HepG2 (cell line): Measurements from ENCODE around the gene SEC16A. TPM values are rescaled to one million over a fixed set of nuclear protein-coding genes. Genes with fewer than 3 reads are reported as not detected.

Source experiments
- ATAC-seq: fragments of 200-7000 bp; cut with Tn5 transposase; 3 replicates; pipeline ENCODE4 v1.9.1; 2020; ENCODE audit warnings: mild to moderate bottlenecking, moderate library complexity
- BruUV-seq: library from RNA; stranded (reverse); fragments of 400-500 nt; replicated peaks from 2 replicates; lab custom pipeline; 2021; lab: Mats Ljungman, UMichigan
- CTCF ChIA-PET: fragments of 300-600 bp; formaldehyde crosslinking; extraction: SDS; loops from one replicate; lab custom pipeline; 2021; ENCODE audit warnings: low total read pairs, inconsistent platforms, low intra/inter-chr PET ratio; lab: Yijun Ruan, JAX
- POLR2A ChIA-PET: fragments of 350-600 bp; sonication (Branson Sonifier 250); formaldehyde crosslinking; loops from one replicate; lab custom pipeline; 2020; ENCODE audit warnings: antibody characterized with exemption, inconsistent platforms; lab: Yijun Ruan, JAX
- DNase-seq: peaks from one replicate; pipeline ENCODE4 v3.0.0-alpha.2; 2015; ENCODE audit warnings: low spot score
- FAIRE-seq: peaks from 3 replicates; lab custom pipeline; 2011; peaks lifted over from hg19 to GRCh38; lab: Jason Lieb, UNC
- H2AFZ ChIP-seq: one replicate; pipeline ENCODE4 v1.6.1; 2011; ENCODE audit warnings: low read length, inconsistent platforms
- H3K27ac ChIP-seq: fragments of 300-600 bp; 3 replicates; pipeline ENCODE4 v1.8.0; 2011; ENCODE audit warnings: mixed run types, mild to moderate bottlenecking, mixed read lengths, low read length, inconsistent platforms; ENCODE audit not compliant: insufficient read depth; ENCODE audit errors: extremely low read length
- H3K27me3 ChIP-seq, 2 experiments: fragments of 200-600 bp in 1 of 2; 2 replicates in 1 of 2; 3 replicates in 1 of 2; pipeline versions ENCODE4 v1.6.0 to v1.8.0; 2011; ENCODE audit warnings: low read length in 2 of 2, mild to moderate bottlenecking in 2 of 2, moderate library complexity in 2 of 2, inconsistent platforms in 1 of 2; ENCODE audit not compliant: insufficient read depth in 2 of 2, control insufficient read depth in 1 of 2
- H3K36me3 ChIP-seq, 2 experiments: fragments of 200-600 bp in 1 of 2; replicated peaks in 1 of 2; 2 replicates in 1 of 2; 3 replicates in 1 of 2; pipeline versions ENCODE4 v1.5.1 to v1.8.0; 2011; ENCODE audit warnings: low read length in 2 of 2, inconsistent platforms in 1 of 2; ENCODE audit not compliant: insufficient read depth in 2 of 2, control insufficient read depth in 1 of 2
- H3K4me1 ChIP-seq: 2 replicates; pipeline ENCODE4 v1.5.1; 2012; ENCODE audit warnings: low read length, inconsistent platforms; ENCODE audit not compliant: insufficient read depth
- H3K4me2 ChIP-seq: 2 replicates; pipeline ENCODE4 v1.6.0; 2011; ENCODE audit warnings: low read depth, low read length, inconsistent platforms
- H3K4me3 ChIP-seq, 3 experiments: fragments of 200-600 bp in 1 of 3; sonication (generic), shearing (Covaris generic) in 1 of 3; replicated peaks in 1 of 3; 2 replicates each; pipeline ENCODE4 v1.5.1; 2011 to 2016; ENCODE audit warnings: low read length in 3 of 3, inconsistent platforms in 2 of 3, low read depth in 2 of 3, mild to moderate bottlenecking in 2 of 3, control low read depth in 1 of 3, mixed read lengths in 1 of 3; ENCODE audit not compliant: insufficient read depth in 1 of 3
- H3K79me2 ChIP-seq: one replicate; pipeline ENCODE4 v1.6.1; 2011; ENCODE audit warnings: low read length, inconsistent platforms; ENCODE audit not compliant: insufficient read depth
- H3K9ac ChIP-seq: 2 replicates; pipeline ENCODE4 v1.6.0; 2011; ENCODE audit warnings: mild to moderate bottlenecking, low read depth, low read length, inconsistent platforms; ENCODE audit not compliant: insufficient read depth
- H3K9me3 ChIP-seq: 2 replicates; pipeline ENCODE4 v1.5.1; 2012; ENCODE audit warnings: mild to moderate bottlenecking, low read length
- H4K20me1 ChIP-seq: 2 replicates; pipeline ENCODE4 v1.6.0; 2011; ENCODE audit warnings: inconsistent platforms, mild to moderate bottlenecking, low read length, moderate library complexity; ENCODE audit not compliant: insufficient read depth
- AKAP8 ChIP-seq: sonication (generic); formaldehyde crosslinking; IDR thresholded peaks from 2 replicates; pipeline ENCODE4 v1.5.1; 2020; ENCODE audit warnings: mild to moderate bottlenecking, missing genetic modification reagents
- HNRNPUL1 ChIP-seq: fragments of 200-400 bp; formaldehyde crosslinking; IDR thresholded peaks from 2 replicates; pipeline ENCODE4 v1.6.1; 2017; ENCODE audit warnings: low read depth, mild to moderate bottlenecking, low read length, moderate library complexity
- KDM4B ChIP-seq: sonication (generic); formaldehyde crosslinking; IDR thresholded peaks from 2 replicates; pipeline ENCODE4 v1.4.0; 2020; ENCODE audit warnings: missing genetic modification reagents
- SNAPC5 ChIP-seq: sonication (generic); formaldehyde crosslinking; IDR thresholded peaks from 2 replicates; pipeline ENCODE4 v1.8.1; 2023; ENCODE audit warnings: mild to moderate bottlenecking, missing genetic modification reagents, borderline replicate concordance
- ZC3H13 ChIP-seq: sonication (generic); formaldehyde crosslinking; IDR thresholded peaks from 2 replicates; pipeline ENCODE4 v1.8.1; 2023; ENCODE audit warnings: mild to moderate bottlenecking, missing genetic modification reagents, moderate library complexity
- ZKSCAN8 ChIP-seq: IDR thresholded peaks from 2 replicates; pipeline ENCODE4 v1.6.1; 2016; ENCODE audit warnings: borderline replicate concordance, missing genetic modification reagents, missing compliant biosample characterization
- ZNF317 ChIP-seq: sonication (generic); formaldehyde crosslinking; IDR thresholded peaks from 2 replicates; pipeline ENCODE4 v1.5.0; 2020; ENCODE audit warnings: mild to moderate bottlenecking, missing genetic modification reagents
- WGBS: methylation state at CpG from one replicate; pipeline ENCODE4 v1.1.6; 2017; ENCODE audit warnings: low lambda C conversion rate; 5-methylcytosine and 5-hydroxymethylcytosine counted together
- in situ Hi-C: cut with HindIII; loops from 2 replicates; pipeline ENCODE4 v1.10.0; 2017; ENCODE audit warnings: low pct_unique_long_range_greater_than_20kb; ENCODE audit not compliant: extremely low pct_ligation_motif_present
- intact Hi-C: fragments of 100-400 bp; cut with micrococcal nuclease; formaldehyde crosslinking; loops from one replicate; pipeline ENCODE4 v1.10.0; 2022; ENCODE audit not compliant: unreplicated experiment
- polyA plus RNA-seq, 8 experiments: library from polyadenylated mRNA; depleted of rRNA in 3 of 8; stranded (reverse) in 7 of 8; unstranded in 1 of 8; fragments of >200 nt; fragmentation: Illumina TruSeq in 4 of 8; extraction: Trizol in 4 of 8; gene quantifications; 2 replicates each; pipeline versions ENCODE4 v1.2.1 to v1.2.3, GENCODE V29; 2011 to 2016; ENCODE audit warnings: low read depth in 4 of 8, missing spikeins in 1 of 8, mixed read lengths in 1 of 8; ENCODE audit not compliant: insufficient read depth in 1 of 8
- total RNA-seq, 5 experiments: library from RNA; depleted of rRNA; stranded (reverse); fragments of >200 nt; fragmentation: Illumina TruSeq; extraction: Trizol; gene quantifications; 2 replicates each; pipeline ENCODE4 v1.2.3, GENCODE V29; 2016; ENCODE audit warnings: low read depth in 1 of 5

Gene SEC16A
- total and polyA plus RNA-seq, 2 of the 13 experiments (the other 11 are each of a cell fraction or from before 2014, with no cell fraction given), result 15.9 to 18.9 TPM

- peaks cover 10% of the 10 kb centered on the region for H4K20me1 ChIP-seq
- ChIA-PET POLR2A (interaction anchor here (1.5 kb wide), 1 partner anchor 140 kb away, joined by 5 read pairs; no protein-coding TSS in a partner anchor), CTCF (interaction anchor here (7.9 kb wide), 1 partner anchor 144 kb away, joined by 101 read pairs; no protein-coding TSS in a partner anchor)
- WGBS, result 35% methylated on average over 5 of the region's 18 CpGs
- peaks cover 18 to 39% of the 10 kb centered on the region in 2 experiments; a peak in 4 of 5 replicates for H3K27me3 ChIP-seq
- peaks cover 6% of the 10 kb centered on the region for H3K79me2 ChIP-seq
- H3K9me3 ChIP-seq, result no peaks in the 10 kb centered on the region
- H3K4me2 ChIP-seq, result no peak overlapping the region
- 0 out of 2 replicates have a peak, but pooled peaks have one; percentile 29 for TF ChIP-seq ZC3H13
- 0 out of 2 replicates have a peak, but pooled peaks have one; percentile 17 for TF ChIP-seq AKAP8 (CRISPR knock-in tag)
- TF ChIP-seq KDM4B (CRISPR knock-in tag), result no peak
- TF ChIP-seq ZNF317 (CRISPR knock-in tag), result no peak
- TF ChIP-seq HNRNPUL1, result no peak
- no peak for TF ChIP-seq ZKSCAN8 (CRISPR knock-in tag)
- no peak for TF ChIP-seq SNAPC5 (CRISPR knock-in tag)
- TF ChIP-seq, all 625 proteins: peak for 2
- H2AFZ ChIP-seq, result no peak overlapping the region
- no peak overlapping the region for H3K4me3 ChIP-seq
- H3K4me1 ChIP-seq, result peaks cover 22% of the 10 kb centered on the region
- no TSS peak for BruUV-seq
- intact Hi-C loops, result no loop called here
- in situ Hi-C loops, result no loop called here
- no peaks in the 10 kb centered on the region for H3K36me3 ChIP-seq
- H3K27ac ChIP-seq, result no peak overlapping the region
- no peak for DNase-seq
- ATAC-seq, result no peak
- H3K9ac ChIP-seq, result no peak overlapping the region
- no peak for FAIRE-seq
These were observed 4.2 kb upstream of the SEC16A start for GRCh38 chr9:136486823-136487620.
